Endodermal cell (in vitro differentiated cells): ENCODE data around the gene FAT1. TPM values are rescaled to one million over a fixed set of nuclear protein-coding genes. Genes with fewer than 3 reads are reported as not detected.

ENCODE experiments used
- DNase-seq: peaks from one replicate; pipeline ENCODE4 v3.0.0-alpha.2; 2017
- H3K27ac ChIP-seq: 2 replicates; pipeline ENCODE4 v1.5.1; 2013; ENCODE audit warnings: mild to moderate bottlenecking, low read depth, low read length, moderate library complexity
- H3K27me3 ChIP-seq: 2 replicates; pipeline ENCODE4 v1.6.1; 2013; ENCODE audit warnings: mild to moderate bottlenecking, low read length, moderate library complexity; ENCODE audit not compliant: insufficient read depth, control insufficient read depth, poor library complexity, severe bottlenecking
- H3K36me3 ChIP-seq: 2 replicates; pipeline ENCODE4 v1.7.0; 2013; ENCODE audit warnings: mild to moderate bottlenecking, low read length, moderate library complexity; ENCODE audit not compliant: control insufficient read depth, insufficient read depth
- H3K4me1 ChIP-seq: one replicate; pipeline ENCODE4 v1.7.0; 2013; ENCODE audit warnings: low read length; ENCODE audit not compliant: control insufficient read depth, insufficient read depth
- H3K4me3 ChIP-seq: 2 replicates; pipeline ENCODE4 v1.5.1; 2013; ENCODE audit warnings: mild to moderate bottlenecking, low read length, moderate library complexity
- H3K9ac ChIP-seq: 2 replicates; pipeline ENCODE4 v1.6.1; 2013; ENCODE audit warnings: mild to moderate bottlenecking, low read length, moderate library complexity; ENCODE audit not compliant: poor library complexity, severe bottlenecking; ENCODE audit errors: extremely low read depth
- H3K9me3 ChIP-seq: 2 replicates; pipeline ENCODE4 v1.6.1; 2013; ENCODE audit warnings: mild to moderate bottlenecking, low read length, moderate library complexity; ENCODE audit not compliant: control insufficient read depth
- H3K27ac Mint-ChIP-seq: 2 replicates; pipeline ENCODE4 v1.8.0; 2020; ENCODE audit warnings: mixed read lengths
- H3K27me3 Mint-ChIP-seq: 2 replicates; pipeline ENCODE4 v1.8.0; 2021; ENCODE audit warnings: mild to moderate bottlenecking, mixed read lengths; ENCODE audit not compliant: insufficient read depth
- H3K36me3 Mint-ChIP-seq: 2 replicates; pipeline ENCODE4 v1.8.0; 2020; ENCODE audit warnings: low read depth, mixed read lengths
- H3K4me1 Mint-ChIP-seq: 2 replicates; pipeline ENCODE4 v1.8.0; 2020; ENCODE audit warnings: mixed read lengths
- H3K4me3 Mint-ChIP-seq: 2 replicates; pipeline ENCODE4 v1.8.0; 2020; ENCODE audit warnings: mild to moderate bottlenecking, moderate library complexity, mixed read lengths
- H3K9me3 Mint-ChIP-seq: 2 replicates; pipeline ENCODE4 v1.8.0; 2020; ENCODE audit warnings: mild to moderate bottlenecking, mixed read lengths
- CTCF ChIP-seq: fragments of 200-600 bp; sonication (generic); conservative IDR thresholded peaks from 2 replicates; pipeline ENCODE4 v1.5.0; 2021; ENCODE audit warnings: antibody characterized with exemption, mild to moderate bottlenecking
- WGBS, 2 experiments: methylation state at CpG; one replicate each; pipeline versions ENCODE4 v1.1.5 to v1.1.7; 2013; ENCODE audit warnings: missing lambda C conversion rate in 2 of 2, mixed read lengths in 1 of 2; ENCODE audit not compliant: insufficient coverage in 1 of 2, insufficient read length in 1 of 2; 5-methylcytosine and 5-hydroxymethylcytosine counted together
- total RNA-seq, 2 donors: library from RNA; stranded (reverse); fragmentation: NEBNext Ultra II Directional in 1 of 2; extraction: Animal tissue kit (Norgen Biotek cat#: 25700) in 1 of 2; gene quantifications; 2 replicates in 1 of 2; 3 replicates in 1 of 2; pipeline ENCODE4 v1.2.1, GENCODE V29; 2021

The FAT1 gene
- total RNA-seq, 2 donors from 2014 or later, result 66.6 to 77.8 TPM

GRCh38 chr4:186651181-186651603 is 72.5 kb downstream of the FAT1 start:
- H3K9me3 ChIP-seq, result no peaks in the 10 kb centered on the region
- no peak overlapping the region for H3K27ac ChIP-seq
- peaks cover 7% of the 10 kb centered on the region for H3K36me3 ChIP-seq
- Mint-ChIP-seq H3K4me3 (no peak overlapping the region), H3K27me3 (no peaks in the 10 kb centered on the region), H3K4me1 (peaks cover 10% of the 10 kb centered on the region), H3K9me3 (no peaks in the 10 kb centered on the region), H3K36me3 (peaks cover 4% of the 10 kb centered on the region), H3K27ac (no peak overlapping the region)
- H3K4me1 ChIP-seq, result no peaks in the 10 kb centered on the region
- no peak for DNase-seq
- 94 to 100% methylated on average over 3 to 5 of the region's 5 CpGs for WGBS, 2 experiments
- no peak overlapping the region for H3K9ac ChIP-seq
- no peak for TF ChIP-seq CTCF
- no peaks in the 10 kb centered on the region for H3K27me3 ChIP-seq
- H3K4me3 ChIP-seq, result no peak overlapping the region

GRCh38 chr4:186650401-186651180 is 73.1 kb downstream of the FAT1 start:
- H3K9ac ChIP-seq, result no peak overlapping the region
- H3K27me3 Mint-ChIP-seq, result no peaks in the 10 kb centered on the region
- H3K27ac Mint-ChIP-seq, result no peak overlapping the region
- H3K27me3 ChIP-seq, result no peaks in the 10 kb centered on the region
- WGBS, 2 experiments, result 100% methylated on average over 3 of the region's 3 CpGs; no CpG with 5 or more reads in 1 of the 2 experiments
- peaks cover 5% of the 10 kb centered on the region for H3K36me3 Mint-ChIP-seq
- H3K9me3 Mint-ChIP-seq, result no peaks in the 10 kb centered on the region
- H3K4me1 Mint-ChIP-seq, result peaks cover 10% of the 10 kb centered on the region
- H3K27ac ChIP-seq, result no peak overlapping the region
- no peak for TF ChIP-seq CTCF
- H3K4me3 Mint-ChIP-seq, result no peak overlapping the region
- no peak overlapping the region for H3K4me3 ChIP-seq
- H3K36me3 ChIP-seq, result peaks cover 7% of the 10 kb centered on the region
- no peak for DNase-seq
- no peaks in the 10 kb centered on the region for H3K9me3 ChIP-seq
- H3K4me1 ChIP-seq, result no peaks in the 10 kb centered on the region

- Mint-ChIP-seq H3K36me3 (peaks cover 5% of the 10 kb centered on the region), H3K27me3 (no peaks in the 10 kb centered on the region), H3K4me3 (no peak overlapping the region), H3K27ac (no peak overlapping the region), H3K9me3 (no peaks in the 10 kb centered on the region), H3K4me1 (no peaks in the 10 kb centered on the region)
- TF ChIP-seq CTCF, result no peak
- no peak for DNase-seq
- Histone ChIP-seq H3K27ac (no peak overlapping the region), H3K4me3 (no peak overlapping the region), H3K9me3 (no peaks in the 10 kb centered on the region), H3K4me1 (no peaks in the 10 kb centered on the region), H3K36me3 (peaks cover 9% of the 10 kb centered on the region), H3K9ac (no peak overlapping the region), H3K27me3 (no peaks in the 10 kb centered on the region)
- WGBS, 2 experiments, result 86 to 93% methylated on average over 1 to 4 of the region's 4 CpGs
Observed at GRCh38 chr4:186647821-186648220, 75.8 kb downstream of the FAT1 start.
